Erythroblast (primary cell): ENCODE results near the gene SIX2.

Source experiments
- DNase-seq, 2 experiments: peaks; one replicate each; lab custom pipeline; 2025; lab: John Stamatoyannopoulos, UW
- GATA1 ChIP-seq: IDR thresholded peaks from 2 replicates; pipeline ENCODE4 v1.6.1; 2011; ENCODE audit warnings: low read depth, mild to moderate bottlenecking, control low read depth, low read length, moderate library complexity
- POLR2A ChIP-seq: IDR thresholded peaks from 2 replicates; pipeline ENCODE4 v1.6.1; 2011; ENCODE audit warnings: mild to moderate bottlenecking, low read length

Gene SIX2

DNA sequence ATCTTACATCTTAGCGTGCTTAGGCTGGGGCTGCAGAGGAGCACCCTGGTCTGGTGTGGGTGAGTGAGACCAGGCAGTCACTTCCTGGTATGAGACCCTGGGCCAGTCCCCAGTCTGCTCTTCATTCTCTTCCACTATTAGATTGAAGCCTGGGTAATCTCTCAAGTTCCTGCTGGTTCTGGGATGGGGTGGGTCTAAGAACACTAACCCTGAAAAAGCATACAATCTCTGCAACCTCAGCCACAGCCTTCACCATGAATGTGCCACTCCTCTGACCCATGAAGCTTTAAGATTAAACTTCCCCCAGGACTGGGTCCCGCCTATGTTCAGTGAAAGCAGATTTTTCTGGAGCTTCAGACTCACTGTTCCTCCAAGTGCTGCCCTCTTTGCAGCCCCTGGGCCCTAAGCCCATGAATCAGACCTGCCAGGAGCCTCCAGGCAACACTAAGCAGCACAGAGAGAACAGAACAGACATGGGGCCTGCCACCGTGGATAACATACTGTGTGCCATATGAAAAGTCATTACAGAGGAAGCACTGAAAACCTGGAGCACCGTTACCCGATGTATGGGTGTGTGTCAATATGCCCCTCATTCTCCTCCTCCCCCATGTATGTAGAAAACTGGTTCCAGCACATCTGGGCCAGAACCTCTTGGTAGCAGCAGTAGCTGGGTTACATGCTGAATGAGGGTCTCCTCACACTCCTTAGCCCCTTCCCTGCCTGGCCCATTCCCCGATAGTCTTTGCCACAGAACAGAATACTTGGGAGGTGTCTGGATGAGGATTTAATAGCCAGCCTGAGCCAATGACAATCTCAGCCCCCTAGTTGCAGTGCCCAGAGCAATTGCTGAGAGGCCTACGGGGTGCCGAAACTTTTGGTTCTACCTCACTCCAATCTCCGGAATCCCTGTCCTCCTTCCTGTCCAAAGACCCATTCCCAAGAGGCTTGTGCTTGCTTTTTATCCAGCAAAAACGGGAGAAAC, 2.7 kb upstream of the SIX2 start:
- TF ChIP-seq POLR2A (no peak), GATA1 (no peak)
- no peak for DNase-seq

DNA sequence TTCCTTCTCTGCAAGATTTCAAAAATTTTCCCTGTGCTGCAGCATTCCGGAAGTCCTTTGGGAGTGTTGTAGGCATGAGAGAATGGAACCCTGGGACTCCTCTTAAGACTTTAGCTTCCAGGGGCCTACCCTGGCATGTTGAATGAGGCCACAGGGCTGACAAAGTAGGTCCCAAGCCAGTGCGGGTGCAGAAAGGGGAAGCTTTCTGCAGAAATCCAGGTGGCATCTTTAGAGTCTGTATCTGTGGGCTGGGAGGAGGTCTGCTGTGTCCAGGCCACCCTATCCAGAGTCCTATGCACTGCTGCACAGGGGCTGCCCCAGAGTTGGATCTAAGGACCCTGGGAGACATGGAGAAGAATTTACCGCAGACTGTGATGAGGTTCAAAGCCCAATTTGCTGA, 1.9 kb upstream of the SIX2 start:
- TF ChIP-seq GATA1, result no peak

DNA sequence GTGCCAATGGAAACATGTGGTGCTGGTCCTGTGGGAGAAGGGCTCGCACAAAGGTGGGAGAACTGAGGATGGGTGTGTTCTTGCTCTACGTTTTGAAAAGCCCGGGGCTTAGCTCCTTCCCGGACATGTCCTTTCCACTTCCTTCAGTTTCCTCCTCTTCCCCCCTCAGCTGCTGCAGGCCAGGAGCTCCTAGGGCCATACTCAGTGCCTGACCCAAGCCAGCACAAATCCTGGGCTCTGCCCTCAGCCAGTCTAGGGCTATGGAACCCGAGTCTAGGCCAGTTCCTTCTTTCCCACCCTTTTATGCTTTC, 1.4 kb upstream of the SIX2 start:
- no peak for DNase-seq
- no peak for TF ChIP-seq POLR2A
- no peak for TF ChIP-seq GATA1

More for the DNA sequence above, 1.9 kb upstream of the SIX2 start:
- no peak for DNase-seq

DNA sequence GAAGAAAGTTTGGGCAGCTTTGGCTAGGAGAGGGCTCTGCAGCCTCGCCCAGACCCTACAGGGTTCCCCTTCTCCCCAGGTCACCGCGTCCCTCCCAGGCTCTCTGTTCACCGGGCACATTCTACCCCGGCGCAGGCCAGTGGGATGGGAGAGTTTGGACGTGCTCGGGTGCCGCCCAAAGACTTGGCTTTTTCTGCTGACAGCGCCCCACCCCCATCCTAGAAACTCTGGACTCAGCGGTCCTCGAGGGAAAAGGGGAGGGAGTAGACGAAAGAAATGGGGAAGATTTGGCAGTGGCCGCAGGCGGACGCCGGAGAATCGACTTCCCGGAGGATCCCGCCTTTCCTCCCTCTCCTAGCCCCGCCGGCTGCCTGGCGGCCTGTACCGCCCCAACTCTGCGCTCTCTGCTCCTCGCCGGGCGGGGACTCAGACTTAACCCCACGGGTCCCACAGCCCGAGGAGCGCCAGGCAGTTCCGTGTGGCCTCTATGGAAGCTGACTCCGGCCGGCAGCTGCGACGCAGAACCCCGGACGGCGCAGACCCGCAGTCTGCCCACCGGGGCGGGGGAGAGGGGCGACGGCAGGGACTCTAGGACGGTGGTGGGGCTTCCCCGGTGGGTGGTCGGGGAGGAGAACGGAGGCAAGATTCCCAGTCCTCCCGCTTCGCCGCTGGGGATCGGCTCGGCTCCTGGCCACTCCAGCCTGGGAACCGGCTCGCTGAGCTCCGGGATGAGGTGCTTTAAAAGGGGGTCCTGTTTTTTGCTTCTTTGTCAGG, 863 bp upstream of the SIX2 start:
- DNase-seq, result no peak
- TF ChIP-seq POLR2A, result no peak
- no peak for TF ChIP-seq GATA1

DNA sequence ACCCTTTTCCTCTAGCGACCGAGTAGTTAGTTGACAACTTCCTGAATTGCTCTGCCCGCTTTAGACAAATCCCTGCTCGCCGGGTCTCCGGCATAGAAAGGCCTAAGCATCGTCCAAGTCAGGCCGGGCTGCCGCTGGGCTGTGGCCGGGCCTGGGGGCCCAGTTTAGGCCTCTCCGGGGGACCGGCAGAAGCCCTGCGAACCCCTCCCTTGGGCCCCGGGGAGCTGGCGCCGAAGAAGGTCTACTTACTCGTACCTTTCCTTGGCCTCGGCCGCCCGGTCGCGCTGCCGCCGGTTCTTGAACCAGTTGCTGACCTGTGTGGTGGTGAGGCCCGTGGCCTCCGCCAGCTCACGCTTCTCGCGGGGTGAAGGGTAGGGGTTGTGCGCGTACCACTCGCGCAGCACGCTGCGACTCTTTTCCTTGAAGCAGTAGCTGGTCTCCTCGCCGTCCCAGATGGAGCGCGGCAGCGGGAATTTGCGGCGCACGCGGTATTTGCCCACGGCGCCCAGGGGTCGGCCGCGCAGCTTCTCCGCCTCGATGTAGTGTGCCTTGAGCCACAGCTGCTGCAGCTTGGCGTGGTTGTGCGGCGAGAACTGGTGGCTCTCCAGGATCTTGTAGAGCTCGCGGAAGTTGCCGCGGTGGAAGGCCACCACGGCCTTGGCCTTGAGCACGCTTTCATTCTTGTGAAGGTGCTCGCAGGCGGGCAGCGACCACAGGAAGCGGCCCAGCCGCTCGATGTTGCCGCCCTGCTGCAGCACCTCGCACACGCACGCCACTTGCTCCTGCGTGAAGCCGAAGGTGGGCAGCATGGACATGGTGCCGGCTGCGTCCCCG, 739 bp downstream of the SIX2 start:
- TF ChIP-seq GATA1 (no peak), POLR2A (no peak)
- no peak for DNase-seq

DNA sequence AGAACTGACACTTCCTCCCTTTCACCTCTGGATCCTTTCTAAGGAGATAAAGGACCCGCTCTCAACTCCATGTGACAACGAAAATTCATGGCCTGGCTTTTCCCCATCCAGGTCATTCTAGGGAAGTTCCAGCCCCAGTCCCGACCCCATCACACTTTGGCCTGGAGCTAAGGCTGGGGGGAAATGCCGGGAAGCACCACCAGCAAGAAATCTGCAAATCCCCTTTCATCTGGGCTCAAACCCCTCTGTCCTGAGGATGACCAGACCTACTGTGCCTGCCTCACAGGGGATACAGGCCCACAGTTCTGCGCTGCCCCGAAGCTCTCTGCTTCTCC, 1.3 kb downstream of the SIX2 start:
- DNase-seq, result no peak
- TF ChIP-seq GATA1 (no peak), POLR2A (no peak)

DNA sequence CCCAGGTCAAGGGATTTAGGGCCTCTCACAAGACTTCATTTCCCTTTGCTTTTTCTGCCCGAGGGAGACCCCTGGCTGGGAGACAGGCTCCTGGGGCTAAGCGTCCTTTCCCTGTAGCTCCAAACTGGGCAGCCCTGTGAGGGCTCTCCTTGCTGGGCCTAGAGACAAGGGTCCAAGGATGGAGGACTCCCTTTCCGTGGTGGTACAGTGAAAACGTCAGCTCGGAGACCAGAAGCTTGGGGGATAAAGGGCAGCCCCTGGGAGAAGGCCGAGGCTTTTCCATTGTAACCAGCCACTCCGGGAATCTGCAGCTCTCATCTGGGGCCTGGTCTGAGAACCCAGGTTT, 2.3 kb downstream of the SIX2 start:
- no peak for DNase-seq
- TF ChIP-seq GATA1 (no peak), POLR2A (no peak)

DNA sequence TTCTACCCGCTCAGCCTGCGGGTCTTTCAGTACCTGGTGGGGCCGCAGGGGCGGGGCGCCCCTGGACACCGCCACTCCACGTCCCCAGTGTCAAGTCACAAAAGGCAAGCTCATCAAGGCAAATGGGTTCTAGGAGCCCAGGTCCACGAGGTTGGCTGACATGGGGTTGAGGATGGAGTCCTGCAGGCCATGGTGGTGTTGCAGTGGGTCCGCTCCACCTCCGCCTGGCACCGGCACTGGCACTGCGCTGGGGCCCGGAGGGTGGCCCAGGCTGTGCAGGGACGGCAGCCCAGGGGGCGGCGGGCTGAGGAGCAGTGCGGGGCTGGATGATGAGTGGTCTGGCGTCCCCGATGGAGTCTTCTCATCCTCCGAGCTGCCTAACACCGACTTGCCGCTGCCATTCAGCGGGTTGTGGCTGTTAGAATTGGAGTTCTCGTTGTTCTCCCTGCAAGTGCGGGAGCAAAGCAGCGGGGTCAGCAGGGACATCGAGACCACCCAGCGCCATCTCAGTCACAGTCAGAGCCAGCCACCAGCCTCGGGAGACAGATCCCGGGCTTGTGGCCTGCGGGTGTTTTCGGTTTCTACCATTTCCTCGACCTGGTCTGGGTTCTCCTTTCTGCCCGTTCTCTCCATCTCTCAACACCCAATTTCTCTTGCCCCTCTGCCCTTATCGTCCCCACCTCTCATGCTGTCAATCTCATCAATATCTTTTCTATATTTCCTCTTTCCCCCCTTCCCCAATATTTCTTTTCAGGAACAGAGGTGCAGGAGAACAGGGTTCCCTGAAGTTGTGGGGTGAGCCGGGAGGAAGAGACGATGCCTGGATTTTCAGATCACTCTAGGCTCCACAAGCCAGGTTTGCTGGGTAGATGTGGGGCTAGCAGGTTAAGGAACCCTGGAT, 3.0 kb downstream of the SIX2 start:
- no peak for DNase-seq
- no peak for TF ChIP-seq POLR2A
- TF ChIP-seq GATA1, result no peak

DNA sequence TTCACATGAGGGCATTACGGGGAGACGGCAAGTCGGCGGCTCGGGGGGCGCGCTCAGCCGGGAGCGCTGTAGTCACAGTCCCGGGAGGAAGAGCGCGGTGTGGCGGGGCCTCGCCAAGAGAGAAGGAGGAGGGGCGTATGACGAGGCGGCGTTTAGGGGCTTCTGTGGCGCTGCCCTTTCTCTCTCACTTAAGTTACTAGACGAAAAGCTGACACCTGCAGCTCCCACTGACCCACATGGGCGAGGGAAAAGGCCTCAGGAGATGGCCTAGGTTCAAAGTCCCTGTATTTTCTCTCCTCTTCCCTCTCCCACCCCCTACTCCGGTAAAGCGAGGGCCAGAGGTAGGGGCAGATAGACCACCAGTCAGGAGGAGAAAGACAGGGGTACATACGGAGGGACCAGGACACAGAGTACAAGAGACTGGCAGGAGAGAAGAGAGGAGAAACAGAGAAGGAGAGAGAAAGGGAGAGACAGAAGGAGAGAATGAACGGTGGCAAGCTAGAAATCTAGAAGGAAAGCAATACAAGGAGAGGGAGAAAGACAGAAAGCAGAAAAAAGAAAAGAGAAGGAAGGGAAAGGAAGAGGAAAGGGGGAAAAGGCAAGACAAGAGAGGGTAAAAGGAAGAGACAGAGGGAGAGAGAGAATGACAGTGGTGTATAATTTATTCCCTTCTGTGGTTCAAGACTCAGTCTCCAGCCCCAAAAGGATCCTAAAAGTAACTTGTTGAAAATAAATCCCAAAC, 3.8 kb downstream of the SIX2 start:
- DNase-seq, result no peak
- TF ChIP-seq POLR2A (no peak), GATA1 (no peak)

DNA sequence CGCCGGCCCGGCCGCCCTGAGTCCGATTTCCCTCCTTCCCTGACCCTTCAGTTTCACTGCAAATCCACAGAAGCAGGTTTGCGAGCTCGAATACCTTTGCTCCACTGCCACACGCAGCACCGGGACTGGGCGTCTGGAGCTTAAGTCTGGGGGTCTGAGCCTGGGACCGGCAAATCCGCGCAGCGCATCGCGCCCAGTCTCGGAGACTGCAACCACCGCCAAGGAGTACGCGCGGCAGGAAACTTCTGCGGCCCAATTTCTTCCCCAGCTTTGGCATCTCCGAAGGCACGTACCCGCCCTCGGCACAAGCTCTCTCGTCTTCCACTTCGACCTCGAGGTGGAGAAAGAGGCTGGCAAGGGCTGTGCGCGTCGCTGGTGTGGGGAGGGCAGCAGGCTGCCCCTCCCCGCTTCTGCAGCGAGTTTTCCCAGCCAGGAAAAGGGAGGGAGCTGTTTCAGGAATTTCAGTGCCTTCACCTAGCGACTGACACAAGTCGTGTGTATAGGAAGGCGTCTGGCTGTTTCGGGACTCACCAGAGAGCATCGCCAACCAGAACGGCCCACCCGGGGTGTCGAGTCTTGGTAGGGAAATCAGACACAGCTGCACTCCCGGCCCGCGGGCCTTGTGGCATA, 4.6 kb downstream of the SIX2 start:
- TF ChIP-seq GATA1 (no peak), POLR2A (no peak)
- no peak for DNase-seq

DNA sequence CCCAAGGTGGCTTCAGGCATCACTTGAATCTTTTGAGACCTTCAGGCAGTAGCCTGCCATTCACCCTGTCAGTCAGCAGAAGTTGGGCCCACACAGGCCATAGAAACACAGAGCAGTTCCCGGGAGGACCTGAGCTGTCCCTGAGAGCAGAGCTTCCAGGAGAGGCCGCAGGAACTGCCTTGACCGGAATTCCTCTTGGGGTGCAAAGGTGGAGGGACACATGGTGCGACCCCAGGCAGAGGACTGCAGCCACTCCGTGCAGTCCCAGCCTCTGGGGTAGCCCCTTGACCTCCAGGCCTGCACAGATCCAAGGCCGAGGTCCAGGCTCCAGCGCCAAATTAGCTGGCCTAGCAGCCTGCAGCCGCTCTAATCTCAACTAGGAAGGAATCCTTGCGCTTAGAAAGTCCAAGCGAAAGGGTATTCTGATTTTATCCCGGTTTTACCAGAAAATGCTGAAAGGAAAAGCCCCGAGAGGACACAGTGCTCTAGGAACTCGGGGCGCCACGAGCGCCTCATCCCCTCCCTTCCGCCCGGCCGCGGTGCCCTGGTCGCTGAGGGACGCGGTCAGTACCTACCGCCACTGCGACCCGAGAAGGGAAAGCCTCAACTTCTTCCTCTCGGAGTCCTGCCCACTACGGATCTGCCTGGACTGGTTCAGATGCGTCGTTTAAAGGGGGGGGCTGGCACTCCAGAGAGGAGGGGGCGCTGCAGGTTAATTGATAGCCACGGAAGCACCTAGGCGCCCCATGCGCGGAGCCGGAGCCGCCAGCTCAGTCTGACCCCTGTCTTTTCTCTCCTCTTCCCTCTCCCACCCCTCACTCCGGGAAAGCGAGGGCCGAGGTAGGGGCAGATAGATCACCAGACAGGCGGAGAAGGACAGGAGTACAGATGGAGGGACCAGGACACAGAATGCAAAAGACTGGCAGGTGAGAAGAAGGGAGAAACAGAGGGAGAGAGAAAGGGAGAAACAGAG, 5.4 kb downstream of the SIX2 start:
- TF ChIP-seq GATA1, result no peak
- TF ChIP-seq POLR2A, result no peak
- DNase-seq, result no peak
